HepG2 (cell line): ENCODE results near the gene THY1. TPM values are rescaled to one million over a fixed set of nuclear protein-coding genes. Genes with fewer than 3 reads are reported as not detected.
A peak's percentile ranks its signal among the peaks of the same experiment; 100 is the strongest.

Source experiments
- AKAP8 ChIP-seq: sonication (generic); formaldehyde crosslinking; IDR thresholded peaks from 2 replicates; pipeline ENCODE4 v1.5.1; 2020; ENCODE audit warnings: mild to moderate bottlenecking, missing genetic modification reagents
- AKNA ChIP-seq: sonication (generic); formaldehyde crosslinking; IDR thresholded peaks from 2 replicates; pipeline ENCODE4 v1.4.0; 2020; ENCODE audit warnings: missing genetic modification reagents, borderline replicate concordance
- FOXO4 ChIP-seq: sonication (generic); formaldehyde crosslinking; conservative IDR thresholded peaks from 2 replicates; pipeline ENCODE4 v1.8.1; 2023; ENCODE audit warnings: missing genetic modification reagents
- GATAD2A ChIP-seq: IDR thresholded peaks from 2 replicates; pipeline ENCODE4 v1.6.1; 2016
- HES4 ChIP-seq: sonication (generic); formaldehyde crosslinking; IDR thresholded peaks from 2 replicates; pipeline ENCODE4 v1.9.0; 2021; ENCODE audit warnings: mild to moderate bottlenecking, missing genetic modification reagents, borderline replicate concordance
- HHEX ChIP-seq: IDR thresholded peaks from 2 replicates; pipeline ENCODE4 v1.6.1; 2016; ENCODE audit warnings: control low read depth
- HNRNPLL ChIP-seq: fragments of 200-400 bp; formaldehyde crosslinking; IDR thresholded peaks from 2 replicates; pipeline ENCODE4 v1.6.1; 2017; ENCODE audit warnings: mild to moderate bottlenecking, low read depth, low read length; ENCODE audit not compliant: poor library complexity, severe bottlenecking
- MAFF ChIP-seq: IDR thresholded peaks from 2 replicates; pipeline ENCODE4 v1.6.1; 2011; ENCODE audit warnings: low read depth, low read length, improper control_type of control experiment
- SP2 ChIP-seq: sonication (generic); formaldehyde crosslinking; IDR thresholded peaks from 2 replicates; pipeline ENCODE4 v1.5.1; 2020; ENCODE audit warnings: mild to moderate bottlenecking, missing genetic modification reagents
- SP5 ChIP-seq: IDR thresholded peaks from 2 replicates; pipeline ENCODE4 v1.6.1; 2016; ENCODE audit warnings: low read depth, borderline replicate concordance
- TOPORS ChIP-seq: sonication (generic); formaldehyde crosslinking; IDR thresholded peaks from 2 replicates; pipeline ENCODE4 v1.8.0; 2023; ENCODE audit warnings: mild to moderate bottlenecking, missing genetic modification reagents
- polyA plus RNA-seq, 8 experiments: library from polyadenylated mRNA; depleted of rRNA in 3 of 8; stranded (reverse) in 7 of 8; unstranded in 1 of 8; fragments of >200 nt; fragmentation: Illumina TruSeq in 4 of 8; extraction: Trizol in 4 of 8; gene quantifications; 2 replicates each; pipeline versions ENCODE4 v1.2.1 to v1.2.3, GENCODE V29; 2011 to 2016; ENCODE audit warnings: low read depth in 4 of 8, missing spikeins in 1 of 8, mixed read lengths in 1 of 8; ENCODE audit not compliant: insufficient read depth in 1 of 8
- total RNA-seq, 5 experiments: library from RNA; depleted of rRNA; stranded (reverse); fragments of >200 nt; fragmentation: Illumina TruSeq; extraction: Trizol; gene quantifications; 2 replicates each; pipeline ENCODE4 v1.2.3, GENCODE V29; 2016; ENCODE audit warnings: low read depth in 1 of 5
- TF ChIP-seq, protein P1 (sequence below): sonication (generic); formaldehyde crosslinking; IDR thresholded peaks from 2 replicates; pipeline ENCODE4 v1.5.1; 2020; ENCODE audit warnings: mild to moderate bottlenecking, missing genetic modification reagents, moderate library complexity
- TF ChIP-seq, protein P2 (sequence below): IDR thresholded peaks from 2 replicates; pipeline ENCODE4 v1.4.0; 2020; ENCODE audit warnings: mild to moderate bottlenecking, missing genetic modification reagents

Gene THY1
- total and polyA plus RNA-seq, 2 of the 13 experiments (the other 11 are each of a cell fraction or from before 2014, with no cell fraction given) = not detected

- TF ChIP-seq, protein P1, sequence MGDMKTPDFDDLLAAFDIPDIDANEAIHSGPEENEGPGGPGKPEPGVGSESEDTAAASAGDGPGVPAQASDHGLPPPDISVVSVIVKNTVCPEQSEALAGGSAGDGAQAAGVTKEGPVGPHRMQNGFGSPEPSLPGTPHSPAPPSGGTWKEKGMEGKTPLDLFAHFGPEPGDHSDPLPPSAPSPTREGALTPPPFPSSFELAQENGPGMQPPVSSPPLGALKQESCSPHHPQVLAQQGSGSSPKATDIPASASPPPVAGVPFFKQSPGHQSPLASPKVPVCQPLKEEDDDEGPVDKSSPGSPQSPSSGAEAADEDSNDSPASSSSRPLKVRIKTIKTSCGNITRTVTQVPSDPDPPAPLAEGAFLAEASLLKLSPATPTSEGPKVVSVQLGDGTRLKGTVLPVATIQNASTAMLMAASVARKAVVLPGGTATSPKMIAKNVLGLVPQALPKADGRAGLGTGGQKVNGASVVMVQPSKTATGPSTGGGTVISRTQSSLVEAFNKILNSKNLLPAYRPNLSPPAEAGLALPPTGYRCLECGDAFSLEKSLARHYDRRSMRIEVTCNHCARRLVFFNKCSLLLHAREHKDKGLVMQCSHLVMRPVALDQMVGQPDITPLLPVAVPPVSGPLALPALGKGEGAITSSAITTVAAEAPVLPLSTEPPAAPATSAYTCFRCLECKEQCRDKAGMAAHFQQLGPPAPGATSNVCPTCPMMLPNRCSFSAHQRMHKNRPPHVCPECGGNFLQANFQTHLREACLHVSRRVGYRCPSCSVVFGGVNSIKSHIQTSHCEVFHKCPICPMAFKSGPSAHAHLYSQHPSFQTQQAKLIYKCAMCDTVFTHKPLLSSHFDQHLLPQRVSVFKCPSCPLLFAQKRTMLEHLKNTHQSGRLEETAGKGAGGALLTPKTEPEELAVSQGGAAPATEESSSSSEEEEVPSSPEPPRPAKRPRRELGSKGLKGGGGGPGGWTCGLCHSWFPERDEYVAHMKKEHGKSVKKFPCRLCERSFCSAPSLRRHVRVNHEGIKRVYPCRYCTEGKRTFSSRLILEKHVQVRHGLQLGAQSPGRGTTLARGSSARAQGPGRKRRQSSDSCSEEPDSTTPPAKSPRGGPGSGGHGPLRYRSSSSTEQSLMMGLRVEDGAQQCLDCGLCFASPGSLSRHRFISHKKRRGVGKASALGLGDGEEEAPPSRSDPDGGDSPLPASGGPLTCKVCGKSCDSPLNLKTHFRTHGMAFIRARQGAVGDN (CRISPR knock-in tag) = peak; percentile 97
- no peak for TF ChIP-seq HHEX (CRISPR knock-in tag)
- TF ChIP-seq, protein P2, sequence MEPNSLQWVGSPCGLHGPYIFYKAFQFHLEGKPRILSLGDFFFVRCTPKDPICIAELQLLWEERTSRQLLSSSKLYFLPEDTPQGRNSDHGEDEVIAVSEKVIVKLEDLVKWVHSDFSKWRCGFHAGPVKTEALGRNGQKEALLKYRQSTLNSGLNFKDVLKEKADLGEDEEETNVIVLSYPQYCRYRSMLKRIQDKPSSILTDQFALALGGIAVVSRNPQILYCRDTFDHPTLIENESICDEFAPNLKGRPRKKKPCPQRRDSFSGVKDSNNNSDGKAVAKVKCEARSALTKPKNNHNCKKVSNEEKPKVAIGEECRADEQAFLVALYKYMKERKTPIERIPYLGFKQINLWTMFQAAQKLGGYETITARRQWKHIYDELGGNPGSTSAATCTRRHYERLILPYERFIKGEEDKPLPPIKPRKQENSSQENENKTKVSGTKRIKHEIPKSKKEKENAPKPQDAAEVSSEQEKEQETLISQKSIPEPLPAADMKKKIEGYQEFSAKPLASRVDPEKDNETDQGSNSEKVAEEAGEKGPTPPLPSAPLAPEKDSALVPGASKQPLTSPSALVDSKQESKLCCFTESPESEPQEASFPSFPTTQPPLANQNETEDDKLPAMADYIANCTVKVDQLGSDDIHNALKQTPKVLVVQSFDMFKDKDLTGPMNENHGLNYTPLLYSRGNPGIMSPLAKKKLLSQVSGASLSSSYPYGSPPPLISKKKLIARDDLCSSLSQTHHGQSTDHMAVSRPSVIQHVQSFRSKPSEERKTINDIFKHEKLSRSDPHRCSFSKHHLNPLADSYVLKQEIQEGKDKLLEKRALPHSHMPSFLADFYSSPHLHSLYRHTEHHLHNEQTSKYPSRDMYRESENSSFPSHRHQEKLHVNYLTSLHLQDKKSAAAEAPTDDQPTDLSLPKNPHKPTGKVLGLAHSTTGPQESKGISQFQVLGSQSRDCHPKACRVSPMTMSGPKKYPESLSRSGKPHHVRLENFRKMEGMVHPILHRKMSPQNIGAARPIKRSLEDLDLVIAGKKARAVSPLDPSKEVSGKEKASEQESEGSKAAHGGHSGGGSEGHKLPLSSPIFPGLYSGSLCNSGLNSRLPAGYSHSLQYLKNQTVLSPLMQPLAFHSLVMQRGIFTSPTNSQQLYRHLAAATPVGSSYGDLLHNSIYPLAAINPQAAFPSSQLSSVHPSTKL (CRISPR knock-in tag) = peak; percentile 68; the same call in 1 of the 2 replicates
- no peak for TF ChIP-seq HES4 (CRISPR knock-in tag)
- TF ChIP-seq AKNA (CRISPR knock-in tag) = no peak
- no peak for TF ChIP-seq FOXO4 (CRISPR knock-in tag)
- no peak for TF ChIP-seq AKAP8 (CRISPR knock-in tag)
- TF ChIP-seq HNRNPLL = peak; percentile 79
- no peak for TF ChIP-seq MAFF
- peak; percentile 82 for TF ChIP-seq GATAD2A (CRISPR knock-in tag)
- peak; percentile 35; the same call in 1 of the 2 replicates for TF ChIP-seq SP5
- no peak for TF ChIP-seq TOPORS (CRISPR knock-in tag)
- TF ChIP-seq SP2 (CRISPR knock-in tag) = no peak
Measured at GRCh38 chr11:119376197-119376847, 46.6 kb downstream of the THY1 start (continued).
